ENCODE results near the gene ARL10. TPM values are rescaled to one million over a fixed set of nuclear protein-coding genes. Genes with fewer than 3 reads are reported as not detected.

Gene ARL10
- total RNA-seq, 4 donors from 2014 or later: 1.4 to 4.7 (median 2.4) TPM

GRCh38 chr5:176388444-176389134 is 23.3 kb downstream of the ARL10 start, which contains the start of the genes HIGD2A and NOP16:
Gene HIGD2A, plus strand, starts transcription at chr5:176388751. Its CDS starts 69 bp downstream, at chr5:176388820.
Gene NOP16, minus strand, starts transcription at chr5:176388598. Its CDS starts 59 bp downstream, at chr5:176388539.
- in situ Hi-C loops (cut with MboI; ENCODE audit: low sequenced_read_pairs in 4 of 4) (no loop called here), intact Hi-C loops (cut with DNase I; ENCODE audit: low total_unique reads) (loop anchor here (1.0 to 10.0 kb wide), 8 partner anchors 18 to 1156 kb away; partner anchors contain the start of genes CLTB, FAF2, KIAA1191 and RNF44)
- Histone ChIP-seq H3K9me3 (no peaks in the 10 kb centered on the region), H3K4me1 (peaks cover 31 to 35% of the 10 kb centered on the region in 2 donors), H3K36me3 (peaks cover 0 to 61% of the 10 kb centered on the region in 2 donors), H3K27me3 (no peaks in the 10 kb centered on the region), H3K4me3 (peak within 1 kb of the TSS; percentile 76 to 95 (median 86)), H3K27ac (peak within 1 kb of the TSS; percentile 92 to 98 (median 96))
- peak; percentile 92 to 93 for TF ChIP-seq POLR2A (IDR thresholded peaks at IDR 0.05)
- peak in 2 of 5 experiments; percentile 6 to 21 for TF ChIP-seq CTCF (IDR thresholded peaks at IDR 0.05 in 4 of 5, conservative IDR thresholded peaks at IDR 0.05 in 1 of 5)
- DNase-seq (peak; percentile 99), ATAC-seq (peak; percentile 91 to 92)

- intact Hi-C loops (cut with DNase I; ENCODE audit: low total_unique reads): loop anchor here (1.0 to 10.0 kb wide), 5 partner anchors 19 to 1155 kb away; partner anchors contain the start of genes CLTB, TSPAN17 and ZNF346
- DNase-seq (no peak), ATAC-seq (peak; percentile 19 to 32)
- Histone ChIP-seq H3K4me1 (peaks cover 30 to 31% of the 10 kb centered on the region in 2 donors), H3K4me3 (peak overlapping the region; percentile 76 to 95 (median 86)), H3K27me3 (no peaks in the 10 kb centered on the region), H3K27ac (peak overlapping the region; percentile 92 to 98 (median 96)), H3K36me3 (peaks cover 0 to 54% of the 10 kb centered on the region in 2 donors), H3K9me3 (no peaks in the 10 kb centered on the region)
- in situ Hi-C loops (cut with MboI; ENCODE audit: low sequenced_read_pairs in 4 of 4): no loop called here
- TF ChIP-seq CTCF (IDR thresholded peaks at IDR 0.05 in 4 of 5, conservative IDR thresholded peaks at IDR 0.05 in 1 of 5) (peak in 1 of 5 experiments; percentile 2), POLR2A (IDR thresholded peaks at IDR 0.05) (peak; percentile 54 to 67)
These were observed 24.1 kb downstream of the ARL10 start for GRCh38 chr5:176389135-176390123.

- DNase-seq (no peak), ATAC-seq (no peak)
- Histone ChIP-seq H3K36me3 (peaks cover 0 to 46% of the 10 kb centered on the region in 2 donors), H3K4me1 (peaks cover 25 to 26% of the 10 kb centered on the region in 2 donors), H3K27ac (peak overlapping the region in 3 of 4 donors; percentile 11 to 98 (median 22)), H3K9me3 (no peaks in the 10 kb centered on the region), H3K4me3 (no peak overlapping the region), H3K27me3 (no peaks in the 10 kb centered on the region)
- TF ChIP-seq CTCF (IDR thresholded peaks at IDR 0.05 in 4 of 5, conservative IDR thresholded peaks at IDR 0.05 in 1 of 5) (no peak), POLR2A (IDR thresholded peaks at IDR 0.05) (no peak)
- intact Hi-C loops (cut with DNase I; ENCODE audit: low total_unique reads): no loop called here
- in situ Hi-C loops (cut with MboI; ENCODE audit: low sequenced_read_pairs in 4 of 4): no loop called here
These were observed 26.2 kb downstream of the ARL10 start for GRCh38 chr5:176391479-176391878.

- Histone ChIP-seq H3K36me3 (peaks cover 0 to 49% of the 10 kb centered on the region in 2 donors), H3K9me3 (no peaks in the 10 kb centered on the region), H3K4me1 (peaks cover 20 to 21% of the 10 kb centered on the region in 2 donors), H3K27me3 (no peaks in the 10 kb centered on the region), H3K4me3 (no peak overlapping the region), H3K27ac (peak overlapping the region in 1 of 4 donors; percentile 98)
- ATAC-seq: no peak
- TF ChIP-seq POLR2A (IDR thresholded peaks at IDR 0.05): no peak
- no peak for TF ChIP-seq CTCF (IDR thresholded peaks at IDR 0.05 in 4 of 5, conservative IDR thresholded peaks at IDR 0.05 in 1 of 5)
- no peak for DNase-seq
- intact Hi-C loops (cut with DNase I; ENCODE audit: low total_unique reads): no loop called here
- in situ Hi-C loops (cut with MboI; ENCODE audit: low sequenced_read_pairs in 4 of 4): no loop called here
These were observed 26.7 kb downstream of the ARL10 start for GRCh38 chr5:176391999-176392398.

Measured in gastrocnemius medialis (tissue), 4 donors.